Tibial nerve (tissue), 4 donors: ENCODE results near the gene CAD.
A peak's percentile ranks its signal among the peaks of the same experiment; 100 is the strongest.

Source experiments
- CTCF ChIP-seq, 5 experiments: fragments of 200-600 bp in 3 of 5; fragments of 450-650 bp in 2 of 5; sonication (generic) in 3 of 5; IDR thresholded peaks; one replicate each; pipeline ENCODE4 v1.5.1; 2016 to 2019; ENCODE audit warnings: antibody characterized with exemption in 5 of 5, mild to moderate bottlenecking in 3 of 5, moderate library complexity in 2 of 5
- EP300 ChIP-seq, 2 donors: sonication (generic); formaldehyde crosslinking; IDR thresholded peaks; one replicate each; pipeline ENCODE4 v1.6.1; 2017; ENCODE audit warnings: antibody characterized with exemption in 2 of 2, mild to moderate bottlenecking in 1 of 2
- POLR2A ChIP-seq, 2 donors: fragments of 450-650 bp; IDR thresholded peaks; one replicate each; pipeline ENCODE4 v1.6.1; 2017; ENCODE audit warnings: antibody characterized with exemption in 2 of 2, mild to moderate bottlenecking in 2 of 2, moderate library complexity in 2 of 2

GRCh38 chr2:27175330-27175729 lies 41.8 kb upstream of the CAD start:
- no peak for TF ChIP-seq POLR2A (IDR thresholded peaks at IDR 0.05)
- no peak for TF ChIP-seq CTCF (IDR thresholded peaks at IDR 0.05)
- TF ChIP-seq EP300 (IDR thresholded peaks at IDR 0.05) = peak in 1 of 2 donors; percentile 33
